ENCODE measurements around the gene CAPN2. TPM values are rescaled to one million over a fixed set of nuclear protein-coding genes. Genes with fewer than 3 reads are reported as not detected.

Gene CAPN2
- total RNA-seq, 1 donor from 2014 or later = 253 TPM

DNA sequence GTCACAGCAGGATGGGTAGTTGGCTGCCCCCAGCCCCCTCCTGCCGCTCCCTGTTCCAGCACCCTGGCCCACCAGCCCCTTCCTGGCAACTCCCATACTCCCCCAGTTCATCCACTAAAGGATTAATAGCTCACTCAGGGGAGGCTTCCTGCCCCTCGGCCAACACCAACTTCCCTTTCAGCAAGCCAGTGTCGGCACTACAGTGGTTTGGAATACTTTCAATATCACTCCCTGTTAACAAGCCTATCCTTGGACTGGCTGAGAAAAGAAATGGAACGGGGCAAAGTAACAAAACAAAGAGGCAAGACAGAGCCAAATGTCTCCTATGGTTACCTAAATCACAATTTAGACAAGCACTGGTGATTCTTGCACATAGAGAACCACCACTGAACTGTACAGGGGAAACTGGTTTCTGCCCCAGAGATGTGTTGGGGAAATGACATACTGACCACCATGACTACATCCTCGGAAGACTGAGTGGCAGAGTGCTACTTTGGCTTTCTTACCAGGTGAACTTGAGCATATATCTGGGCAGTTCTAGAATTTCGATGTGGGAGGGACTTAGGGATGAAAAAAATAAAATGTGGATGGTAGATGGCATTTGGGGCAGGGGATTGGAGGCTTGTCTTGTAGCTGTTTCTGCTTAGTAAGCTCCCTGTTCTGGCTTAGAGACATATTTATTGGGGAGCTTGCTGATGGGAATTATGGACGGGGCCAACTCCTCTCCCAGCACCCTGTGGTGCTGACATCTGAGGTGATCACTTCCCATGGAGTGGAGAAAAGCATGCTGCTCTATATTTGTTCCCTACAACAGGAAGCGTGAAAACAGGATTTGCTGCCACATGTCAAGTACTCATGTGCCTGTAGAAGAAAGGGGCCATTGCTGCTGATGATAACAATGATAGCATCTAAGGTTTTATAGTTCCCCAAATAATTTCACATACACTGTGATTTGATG is 7.1 kb upstream of the CAPN2 start:
- H3K36me3 ChIP-seq = no peaks in the 10 kb centered on the region
- ATAC-seq (no peak), DNase-seq (no peak)
- TF ChIP-seq, protein P1, sequence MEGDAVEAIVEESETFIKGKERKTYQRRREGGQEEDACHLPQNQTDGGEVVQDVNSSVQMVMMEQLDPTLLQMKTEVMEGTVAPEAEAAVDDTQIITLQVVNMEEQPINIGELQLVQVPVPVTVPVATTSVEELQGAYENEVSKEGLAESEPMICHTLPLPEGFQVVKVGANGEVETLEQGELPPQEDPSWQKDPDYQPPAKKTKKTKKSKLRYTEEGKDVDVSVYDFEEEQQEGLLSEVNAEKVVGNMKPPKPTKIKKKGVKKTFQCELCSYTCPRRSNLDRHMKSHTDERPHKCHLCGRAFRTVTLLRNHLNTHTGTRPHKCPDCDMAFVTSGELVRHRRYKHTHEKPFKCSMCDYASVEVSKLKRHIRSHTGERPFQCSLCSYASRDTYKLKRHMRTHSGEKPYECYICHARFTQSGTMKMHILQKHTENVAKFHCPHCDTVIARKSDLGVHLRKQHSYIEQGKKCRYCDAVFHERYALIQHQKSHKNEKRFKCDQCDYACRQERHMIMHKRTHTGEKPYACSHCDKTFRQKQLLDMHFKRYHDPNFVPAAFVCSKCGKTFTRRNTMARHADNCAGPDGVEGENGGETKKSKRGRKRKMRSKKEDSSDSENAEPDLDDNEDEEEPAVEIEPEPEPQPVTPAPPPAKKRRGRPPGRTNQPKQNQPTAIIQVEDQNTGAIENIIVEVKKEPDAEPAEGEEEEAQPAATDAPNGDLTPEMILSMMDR (IDR thresholded peaks at IDR 0.05) = no peak
- H3K4me3 ChIP-seq = no peak overlapping the region
- peak overlapping the region; percentile 41 for H3K27ac ChIP-seq
- peaks cover 54% of the 10 kb centered on the region for H3K4me1 ChIP-seq
- no peaks in the 10 kb centered on the region for H3K27me3 ChIP-seq (ENCODE audit: low read depth)
- H3K9me3 ChIP-seq = no peaks in the 10 kb centered on the region
- intact Hi-C loops (cut with DNase I) = no loop called here

DNA sequence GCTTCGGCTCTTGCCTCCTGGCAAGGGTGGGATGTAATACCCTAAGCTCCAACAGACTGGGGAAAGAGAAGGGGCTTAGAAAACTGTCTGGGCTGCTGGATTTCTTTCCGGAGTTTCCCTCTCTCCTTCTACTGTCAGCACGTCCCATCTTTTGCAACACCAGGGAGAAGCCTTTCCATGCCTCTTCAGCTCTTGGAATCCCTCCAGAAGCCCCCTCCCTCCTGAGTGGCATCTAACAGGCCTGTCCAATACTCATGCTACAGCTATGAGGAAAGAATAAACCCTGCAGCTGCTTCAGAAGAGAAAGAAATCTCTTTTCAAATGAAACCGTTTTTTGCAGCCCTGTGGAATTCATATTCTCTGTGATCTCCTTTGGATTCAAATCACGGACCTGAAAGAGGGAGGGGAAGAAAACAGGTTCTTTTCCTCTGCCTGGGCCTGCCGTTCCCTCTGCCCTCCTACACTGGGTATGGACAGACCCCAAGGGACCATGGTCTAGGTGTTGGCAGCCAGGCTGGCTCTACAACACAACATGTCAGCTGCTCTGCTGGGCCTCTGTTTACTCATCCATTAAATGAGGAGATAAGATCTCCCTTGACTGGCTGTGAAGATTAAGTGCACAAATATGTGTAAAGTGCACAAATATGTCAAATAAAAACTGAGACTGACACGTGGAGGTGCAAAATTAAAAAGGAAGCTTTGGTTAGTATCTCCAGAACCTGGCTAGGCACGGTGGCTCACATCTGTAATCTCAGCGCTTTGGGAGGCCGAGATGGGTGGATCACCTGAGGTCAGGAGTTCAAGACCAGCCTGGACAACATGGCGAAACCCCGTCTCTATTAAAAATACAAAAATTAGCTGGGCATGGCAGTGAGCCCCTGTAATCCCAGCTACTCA is 6.0 kb upstream of the CAPN2 start:
- DNase-seq (no peak), ATAC-seq (no peak)
- TF ChIP-seq, protein P1 (IDR thresholded peaks at IDR 0.05) = no peak
- no peaks in the 10 kb centered on the region for H3K36me3 ChIP-seq
- H3K27ac ChIP-seq = peak overlapping the region; percentile 71
- H3K4me1 ChIP-seq = peaks cover 51% of the 10 kb centered on the region
- no peaks in the 10 kb centered on the region for H3K27me3 ChIP-seq (ENCODE audit: low read depth)
- no peaks in the 10 kb centered on the region for H3K9me3 ChIP-seq
- intact Hi-C loops (cut with DNase I) = no loop called here
- H3K4me3 ChIP-seq = no peak overlapping the region

DNA sequence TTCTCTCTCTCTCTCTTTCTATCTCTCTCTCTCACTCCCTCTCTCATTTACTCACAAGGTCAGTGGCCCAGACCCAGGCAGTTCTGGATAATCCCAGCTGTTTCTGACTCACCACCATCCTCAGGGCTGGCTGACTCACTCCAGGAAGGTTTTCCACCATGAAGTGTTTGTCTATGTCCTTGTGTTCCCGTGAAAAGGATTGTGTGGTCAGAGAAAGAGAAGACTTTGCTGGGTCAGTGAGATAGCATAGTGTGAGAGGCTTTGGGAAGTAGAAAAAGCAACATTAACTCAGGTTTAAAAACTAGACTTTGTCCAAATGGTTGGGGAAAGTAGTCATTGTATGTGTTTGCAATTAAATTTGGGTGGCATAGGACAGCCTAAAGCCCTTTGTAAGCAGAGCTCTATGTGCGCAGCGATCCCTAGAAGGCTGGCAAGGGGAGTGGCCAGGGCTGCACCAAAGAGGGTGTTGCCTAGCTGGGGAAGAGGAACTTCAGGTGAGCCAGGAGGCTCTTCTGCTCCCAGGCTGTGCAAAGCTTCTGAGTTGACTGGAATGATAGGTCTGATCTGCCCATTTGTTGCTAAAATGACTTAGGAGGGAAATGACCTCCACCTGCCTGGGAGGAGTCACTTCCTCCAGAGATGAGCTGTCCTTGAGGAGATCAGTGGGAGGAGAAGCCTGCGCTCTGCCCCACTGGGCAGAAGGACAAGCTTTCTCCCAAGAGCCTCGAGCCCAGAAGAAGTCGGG is 4.9 kb upstream of the CAPN2 start:
- intact Hi-C loops (cut with DNase I) = no loop called here

DNA sequence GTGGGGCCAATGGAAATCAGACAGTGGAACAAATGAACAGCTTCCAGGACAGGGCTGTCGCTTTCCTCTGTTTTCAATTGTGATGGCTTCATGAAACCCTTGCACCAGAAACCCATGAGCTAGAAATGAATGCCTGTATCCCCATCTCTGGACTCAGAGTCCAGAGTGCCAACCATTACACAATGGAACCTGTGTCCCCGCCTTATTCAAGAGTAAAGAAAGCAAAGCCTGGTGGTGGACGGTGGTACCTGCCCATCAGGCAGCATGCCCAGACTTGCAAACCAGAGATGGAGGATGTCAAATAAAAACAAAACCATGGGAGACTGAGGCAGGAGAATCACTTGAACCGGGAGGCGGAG is 4.4 kb upstream of the CAPN2 start:
- peak; percentile 23 for ATAC-seq
- DNase-seq = no peak
- Histone ChIP-seq H3K36me3 (no peaks in the 10 kb centered on the region), H3K27ac (peak overlapping the region; percentile 71), H3K4me3 (no peak overlapping the region), H3K4me1 (peaks cover 58% of the 10 kb centered on the region), H3K9me3 (no peaks in the 10 kb centered on the region), H3K27me3 (ENCODE audit: low read depth) (no peaks in the 10 kb centered on the region)
- intact Hi-C loops (cut with DNase I) = no loop called here
- TF ChIP-seq, protein P1 (IDR thresholded peaks at IDR 0.05) = peak; percentile 20

More for the DNA sequence above, 4.9 kb upstream of the CAPN2 start:
- TF ChIP-seq, protein P1 (IDR thresholded peaks at IDR 0.05) = no peak
- peaks cover 58% of the 10 kb centered on the region for H3K4me1 ChIP-seq
- H3K36me3 ChIP-seq = no peaks in the 10 kb centered on the region
- ATAC-seq = peak; percentile 90 to 94
- no peaks in the 10 kb centered on the region for H3K27me3 ChIP-seq (ENCODE audit: low read depth)
- peak overlapping the region; percentile 71 for H3K27ac ChIP-seq
- no peak overlapping the region for H3K4me3 ChIP-seq
- DNase-seq = peak; percentile 71
- H3K9me3 ChIP-seq = no peaks in the 10 kb centered on the region

Data from lower lobe of right lung (tissue), 2 donors.